K562 (cell line): Measurements from ENCODE around the gene USP15. TPM values are rescaled to one million over a fixed set of nuclear protein-coding genes. Genes with fewer than 3 reads are reported as not detected.

Experiments
- ATAC-seq: fragments of 200-7000 bp; cut with Tn5 transposase; 3 replicates; pipeline ENCODE4 v1.9.1; 2020; ENCODE audit warnings: moderate library complexity
- BruUV-seq: library from RNA; stranded (reverse); fragments of 400-500 nt; replicated peaks from 2 replicates; lab custom pipeline; 2021; lab: Mats Ljungman, UMichigan
- CTCF ChIA-PET: fragments of 300-600 bp; formaldehyde crosslinking; extraction: SDS; loops from one replicate; lab custom pipeline; 2021; ENCODE audit warnings: low intra/inter-chr PET ratio; lab: Yijun Ruan, JAX
- POLR2A ChIA-PET: fragments of 300-600, 350-650 bp; sonication (Branson Sonifier 250); formaldehyde crosslinking; extraction: SDS; loops from one replicate; lab custom pipeline; 2021; ENCODE audit warnings: antibody characterized with exemption, inconsistent platforms; lab: Yijun Ruan, JAX
- DNase-seq, 4 experiments: peaks; one replicate each; pipeline versions ENCODE4 v3.0.0 to v3.0.0-alpha.2; 2011 to 2018; ENCODE audit warnings: low spot score in 3 of 4, mixed read lengths in 3 of 4; ENCODE audit errors: extremely low read depth in 1 of 4
- FAIRE-seq: peaks from 2 replicates; lab custom pipeline; 2011; peaks lifted over from hg19 to GRCh38; lab: Jason Lieb, UNC
- H2AFZ ChIP-seq: 2 replicates; pipeline ENCODE4 v1.6.0; 2011; ENCODE audit warnings: low read depth, low read length, control low read depth, inconsistent platforms
- H3K27ac ChIP-seq: fragments of 200-600 bp; 3 replicates; pipeline ENCODE4 v1.8.0; 2011; ENCODE audit warnings: low read depth, mild to moderate bottlenecking, control low read depth, inconsistent platforms, low read length, moderate library complexity, mixed read lengths; ENCODE audit errors: extremely low read depth
- H3K27me3 ChIP-seq, 2 experiments: fragments of 300-600 bp in 1 of 2; 2 replicates in 1 of 2; 3 replicates in 1 of 2; pipeline versions ENCODE4 v1.6.0 to v1.8.0; 2011; ENCODE audit warnings: inconsistent platforms in 2 of 2, low read length in 2 of 2, mild to moderate bottlenecking in 1 of 2, mixed read lengths in 1 of 2, moderate library complexity in 1 of 2; ENCODE audit not compliant: control insufficient read depth in 2 of 2, insufficient read depth in 2 of 2
- H3K36me3 ChIP-seq: fragments of 300-600 bp; 3 replicates; pipeline ENCODE4 v1.8.0; 2011; ENCODE audit warnings: mild to moderate bottlenecking, low read length, inconsistent platforms; ENCODE audit not compliant: control insufficient read depth, insufficient read depth
- H3K4me1 ChIP-seq, 2 experiments: fragments of 200-600 bp in 1 of 2; replicated peaks in 1 of 2; 2 replicates in 1 of 2; 3 replicates in 1 of 2; pipeline versions ENCODE4 v1.5.1 to v1.8.0; 2011; ENCODE audit warnings: inconsistent platforms in 2 of 2, low read length in 2 of 2, mild to moderate bottlenecking in 1 of 2, mixed read lengths in 1 of 2, moderate library complexity in 1 of 2; ENCODE audit not compliant: control insufficient read depth in 2 of 2, insufficient read depth in 2 of 2
- H3K4me2 ChIP-seq: 2 replicates; pipeline ENCODE4 v1.6.1; 2011; ENCODE audit warnings: low read length, control low read depth, inconsistent platforms, mixed read lengths; ENCODE audit not compliant: insufficient read depth
- H3K4me3 ChIP-seq: fragments of 200-600 bp; sonication (generic), shearing (Covaris generic); 2 replicates; pipeline ENCODE4 v1.5.1; 2016; ENCODE audit warnings: control low read depth, inconsistent platforms
- H3K79me2 ChIP-seq: fragments of 200-600 bp; 3 replicates; pipeline ENCODE4 v1.8.0; 2011; ENCODE audit warnings: low read length, inconsistent platforms; ENCODE audit not compliant: control insufficient read depth, insufficient read depth
- H3K9ac ChIP-seq, 2 experiments: 2 replicates each; pipeline versions ENCODE4 v1.6.0 to v1.6.1; 2011; ENCODE audit warnings: low read depth in 2 of 2, low read length in 2 of 2, control low read depth in 1 of 2, inconsistent platforms in 1 of 2, mild to moderate bottlenecking in 1 of 2, mixed read lengths in 1 of 2; ENCODE audit not compliant: insufficient read depth in 1 of 2
- H3K9me1 ChIP-seq: one replicate; pipeline ENCODE4 v1.6.0; 2011; ENCODE audit warnings: inconsistent platforms, mild to moderate bottlenecking, low read length, moderate library complexity; ENCODE audit not compliant: control insufficient read depth, insufficient read depth
- H3K9me3 ChIP-seq: replicated peaks from 2 replicates; pipeline ENCODE4 v1.5.1; 2011; ENCODE audit warnings: low read depth, low read length, inconsistent platforms; ENCODE audit not compliant: control insufficient read depth, insufficient read depth
- H4K20me1 ChIP-seq: replicated peaks from 2 replicates; pipeline ENCODE4 v1.6.1; 2011; ENCODE audit warnings: low read length, inconsistent platforms, mixed read lengths; ENCODE audit not compliant: control insufficient read depth, insufficient read depth
- FOXA1 ChIP-seq: fragments of 450-650 bp; IDR thresholded peaks from 2 replicates; pipeline ENCODE4 v1.6.1; 2016; ENCODE audit warnings: mild to moderate bottlenecking, borderline replicate concordance
- GTF2F1 ChIP-seq: IDR thresholded peaks from 2 replicates; pipeline ENCODE4 v1.6.1; 2011; ENCODE audit warnings: low read depth, low read length, improper control_type of control experiment
- HOXB6 ChIP-seq: fragments of 250-450 bp; sonication (Bioruptor Pico); IDR thresholded peaks from 2 replicates; pipeline ENCODE4 v1.5.1; 2022; ENCODE audit warnings: mild to moderate bottlenecking, borderline replicate concordance
- MAFF ChIP-seq: IDR thresholded peaks from 2 replicates; pipeline ENCODE4 v1.6.1; 2012; ENCODE audit warnings: low read length, improper control_type of control experiment
- MCM3 ChIP-seq: fragments of 450-650 bp; IDR thresholded peaks from 2 replicates; pipeline ENCODE4 v1.6.1; 2016
- NBN ChIP-seq: fragments of 450-650 bp; IDR thresholded peaks from 2 replicates; pipeline ENCODE4 v1.6.1; 2016; ENCODE audit warnings: low read depth, mild to moderate bottlenecking
- POLR2AphosphoS5 ChIP-seq: IDR thresholded peaks from 2 replicates; pipeline ENCODE4 v1.6.1; 2011; ENCODE audit warnings: mild to moderate bottlenecking, low read depth, low read length, moderate library complexity; ENCODE audit not compliant: control insufficient read depth, insufficient read depth
- RERE ChIP-seq: sonication (generic); formaldehyde crosslinking; IDR thresholded peaks from 2 replicates; pipeline ENCODE4 v1.8.0; 2023; ENCODE audit warnings: missing genetic modification reagents, mild to moderate bottlenecking, borderline replicate concordance
- STAT5B ChIP-seq: fragments of 250-450 bp; sonication (Bioruptor Pico); IDR thresholded peaks from 2 replicates; pipeline ENCODE4 v1.8.0; 2021; ENCODE audit warnings: mild to moderate bottlenecking, inconsistent platforms
- TAF15 ChIP-seq: fragments of 200-400 bp; formaldehyde crosslinking; IDR thresholded peaks from 2 replicates; pipeline ENCODE4 v1.6.1; 2017; ENCODE audit warnings: mild to moderate bottlenecking, low read depth, low read length, moderate library complexity
- THRB ChIP-seq: fragments of 450-650 bp; formaldehyde crosslinking; conservative IDR thresholded peaks from 2 replicates; pipeline ENCODE4 v1.4.0; 2022; ENCODE audit warnings: mild to moderate bottlenecking, missing genetic modification characterization
- XRCC4 ChIP-seq: IDR thresholded peaks from one replicate; pipeline ENCODE4 v1.6.1; 2011; ENCODE audit not compliant: insufficient read depth, insufficient read length; ENCODE audit errors: extremely low read depth
- XRCC5 ChIP-seq: fragments of 200-400 bp; formaldehyde crosslinking; IDR thresholded peaks from 2 replicates; pipeline ENCODE4 v1.6.1; 2017; ENCODE audit warnings: low read depth, mild to moderate bottlenecking, low read length
- ZEB2 ChIP-seq: fragments of 450-650 bp; IDR thresholded peaks from 2 replicates; pipeline ENCODE4 v1.6.1; 2016
- ZNF644 ChIP-seq: fragments of 200-800 bp; sonication (Bioruptor generic); IDR thresholded peaks from 2 replicates; pipeline ENCODE4 v1.6.1; 2016; ENCODE audit warnings: low read depth, missing genetic modification characterization, missing compliant biosample characterization
- ZNF655 ChIP-seq: fragments of 250-450 bp; sonication (Bioruptor Pico); IDR thresholded peaks from 2 replicates; pipeline ENCODE4 v1.5.0; 2021
- WGBS: fragments of 100-300 bp; shearing (Covaris generic); methylation state at CpG from one replicate; pipeline ENCODE4 v1.1.6; 2016; ENCODE audit warnings: low coverage, mixed read lengths; ENCODE audit not compliant: insufficient coverage; ENCODE audit errors: missing lambda C conversion rate; 5-methylcytosine and 5-hydroxymethylcytosine counted together
- in situ Hi-C: fragments of 300-500 bp; cut with MboI; formaldehyde crosslinking; loops from 4 replicates; pipeline ENCODE4 v1.15.0; 2018; ENCODE audit warnings: inconsistent platforms, mixed read lengths
- intact Hi-C: fragments of 100-400 bp; cut with micrococcal nuclease; formaldehyde crosslinking; loops from 2 replicates; pipeline ENCODE4 v1.14.2; 2022
- polyA plus RNA-seq, 8 experiments: library from polyadenylated mRNA; depleted of rRNA in 4 of 8; stranded (reverse) in 5 of 8; unstranded in 3 of 8; fragments of >200 nt; fragmentation: Nextera tagmentation in 2 of 8; fragmentation: Illumina TruSeq in 1 of 8; extraction: Ambion mirVana in 2 of 8; extraction: Trizol in 1 of 8; gene quantifications; 2 replicates each; pipeline versions ENCODE4 v1.2.1 to v1.2.3, GENCODE V29; 2011 to 2014; ENCODE audit warnings: inconsistent platforms in 1 of 8, missing spikeins in 1 of 8
- total RNA-seq, 7 experiments: library from RNA; depleted of rRNA in 6 of 7; stranded (reverse); fragments of >200 nt in 6 of 7; fragmentation: Illumina TruSeq in 2 of 7; extraction: Trizol in 2 of 7; gene quantifications; 2 replicates each; pipeline versions ENCODE4 v1.2.1 to v1.2.3, GENCODE V29; 2011 to 2021; ENCODE audit warnings: low replicate concordance in 1 of 7

The USP15 gene
- total and polyA plus RNA-seq, 9 of the 15 experiments (the other 6 are each of a cell fraction or from before 2014, with no cell fraction given): 140 to 272 (median 182) TPM

GRCh38 chr12:62248873-62249272, 11.3 kb upstream of the USP15 start:
- WGBS: 0% methylated on average over 1 of the region's 1 CpG
- Histone ChIP-seq H3K9me1 (no peaks in the 10 kb centered on the region), H2AFZ (no peak overlapping the region), H4K20me1 (no peaks in the 10 kb centered on the region), H3K4me3 (no peak overlapping the region), H3K9ac (peak overlapping the region in 1 of 2 experiments; percentile 35; a peak in 2 of 4 replicates), H3K79me2 (peaks cover 6% of the 10 kb centered on the region; the same call in 1 of the 3 replicates), H3K9me3 (no peaks in the 10 kb centered on the region), H3K27ac (peak overlapping the region; percentile 50), H3K36me3 (peaks cover 14% of the 10 kb centered on the region; the same call in 1 of the 3 replicates), H3K27me3 (no peaks in the 10 kb centered on the region), H3K4me2 (0 out of 2 replicates have a peak overlapping the region, but pooled peaks have one; percentile 12), H3K4me1 (peaks cover 0 to 42% of the 10 kb centered on the region in 2 experiments; a peak in 4 of 5 replicates)
- in situ Hi-C loops: no loop called here
- FAIRE-seq (peak; percentile 94), DNase-seq (peak; percentile 12 to 88 (median 51)), ATAC-seq (peak; percentile 87)
- intact Hi-C loops: loop anchor here (1.0 kb wide), 1 partner anchor 11 kb away; the partner anchor contains the start of gene USP15
- no TSS peak for BruUV-seq
- CTCF ChIA-PET: no interaction called here
- POLR2A ChIA-PET: interaction anchor here (1.2 to 2.4 kb wide), 2 partner anchors 9 to 11 kb away, joined by 6 to 12 read pairs; partner anchors contain the start of gene USP15
- TF ChIP-seq THRB (no peak), TAF15 (no peak), MAFF (no peak), STAT5B (CRISPR knock-in tag) (no peak), FOXA1 (no peak), ZNF655 (CRISPR knock-in tag) (no peak), XRCC4 (no peak), HOXB6 (CRISPR knock-in tag) (no peak), POLR2AphosphoS5 (peak; percentile 62; the same call in 1 of the 2 replicates), ZNF644 (0 out of 2 replicates have a peak, but pooled peaks have one; percentile 43), MCM3 (no peak), XRCC5 (no peak), NBN (0 out of 2 replicates have a peak, but pooled peaks have one; percentile 74), ZEB2 (peak; percentile 81; the same call in 1 of the 2 replicates), GTF2F1 (no peak), RERE (CRISPR knock-in tag) (no peak)
